GM23248 (cell line): ENCODE results near the gene CREBBP. TPM values are rescaled to one million over a fixed set of nuclear protein-coding genes. Genes with fewer than 3 reads are reported as not detected.

Source experiments
- DNase-seq: peaks from one replicate; pipeline ENCODE4 v3.0.0-alpha.2; 2015
- H2AFZ ChIP-seq: fragments of 200-600 bp; sonication (generic); 2 replicates; pipeline ENCODE4 v1.6.1; 2016; ENCODE audit warnings: antibody characterized with exemption
- H3F3A ChIP-seq: fragments of 200-600 bp; sonication (generic); 2 replicates; pipeline ENCODE4 v1.6.1; 2016; ENCODE audit warnings: mild to moderate bottlenecking, antibody characterized with exemption, mixed run types; ENCODE audit not compliant: insufficient read depth
- H3K27ac ChIP-seq: fragments of 200-600 bp; sonication (generic); 2 replicates; pipeline ENCODE4 v1.5.1; 2016; ENCODE audit warnings: mild to moderate bottlenecking
- H3K27me3 ChIP-seq: fragments of 200-600 bp; sonication (generic); replicated peaks from 2 replicates; pipeline ENCODE4 v1.6.1; 2016; ENCODE audit warnings: mild to moderate bottlenecking; ENCODE audit not compliant: insufficient read depth
- H3K36me3 ChIP-seq: fragments of 200-600 bp; sonication (generic); 2 replicates; pipeline ENCODE4 v1.6.1; 2016; ENCODE audit warnings: low read depth, mild to moderate bottlenecking
- H3K4me1 ChIP-seq: fragments of 200-600 bp; sonication (generic); 2 replicates; pipeline ENCODE4 v1.6.1; 2016; ENCODE audit warnings: mild to moderate bottlenecking; ENCODE audit not compliant: insufficient read depth
- H3K4me2 ChIP-seq: fragments of 200-600 bp; sonication (generic); one replicate; pipeline ENCODE4 v1.6.1; 2016; ENCODE audit warnings: mild to moderate bottlenecking; ENCODE audit not compliant: unreplicated experiment
- H3K4me3 ChIP-seq: fragments of 200-600 bp; sonication (generic); 2 replicates; pipeline ENCODE4 v1.5.1; 2016; ENCODE audit warnings: mild to moderate bottlenecking
- H3K79me2 ChIP-seq: fragments of 200-600 bp; sonication (generic); 2 replicates; pipeline ENCODE4 v1.6.1; 2016; ENCODE audit warnings: mild to moderate bottlenecking; ENCODE audit not compliant: insufficient read depth
- H3K9ac ChIP-seq: fragments of 200-600 bp; sonication (generic); 2 replicates; pipeline ENCODE4 v1.6.1; 2016; ENCODE audit warnings: mild to moderate bottlenecking
- H3K9me2 ChIP-seq: fragments of 200-600 bp; sonication (generic); 2 replicates; pipeline ENCODE4 v1.6.1; 2016; ENCODE audit warnings: mixed run types, mild to moderate bottlenecking, moderate library complexity; ENCODE audit not compliant: insufficient read depth
- H3K9me3 ChIP-seq: fragments of 200-600 bp; sonication (generic); one replicate; pipeline ENCODE4 v1.6.1; 2017; ENCODE audit warnings: low read depth
- H4K20me1 ChIP-seq: fragments of 200-600 bp; sonication (generic); 2 replicates; pipeline ENCODE4 v1.6.0; 2016; ENCODE audit not compliant: insufficient read depth
- EZH2 ChIP-seq: fragments of 200-600 bp; sonication (generic); IDR thresholded peaks from 2 replicates; pipeline ENCODE4 v1.6.1; 2018; ENCODE audit warnings: antibody characterized with exemption, mild to moderate bottlenecking; ENCODE audit not compliant: insufficient read depth, poor library complexity, severe bottlenecking
- EZH2phosphoT487 ChIP-seq: fragments of 200-600 bp; sonication (generic); IDR thresholded peaks from 2 replicates; pipeline ENCODE4 v1.6.1; 2018; ENCODE audit warnings: antibody characterized with exemption, moderate library complexity, mild to moderate bottlenecking, low read depth; ENCODE audit not compliant: insufficient read depth
- WGBS, 2 experiments: methylation state at CpG; one replicate each; pipeline ENCODE4 v1.1.6; 2015 to 2017; ENCODE audit warnings: low lambda C conversion rate in 2 of 2, low coverage in 1 of 2; ENCODE audit errors: missing lambda C conversion rate in 2 of 2; 5-methylcytosine and 5-hydroxymethylcytosine counted together
- in situ Hi-C: fragments of 300-500 bp; cut with MboI; formaldehyde crosslinking; loops from 2 replicates; pipeline ENCODE4 v1.15.0; 2020
- polyA plus RNA-seq: library from polyadenylated mRNA; unstranded; fragments of >200 nt; fragmentation: Nextera tagmentation; extraction: Ambion mirVana; gene quantifications from 2 replicates; pipeline ENCODE4 v1.2.1, GENCODE V29; 2016
- total RNA-seq: library from RNA; depleted of rRNA; stranded (reverse); fragments of >200 nt; shearing (Covaris generic); gene quantifications from 2 replicates; pipeline ENCODE4 v1.2.3, GENCODE V29; 2014

Gene CREBBP
- total and polyA plus RNA-seq, 2 experiments from 2014 or later, result 11.7 to 11.9 TPM

GRCh38 chr16:3920206-3920605 is 39.7 kb upstream of the CREBBP start:
- Histone ChIP-seq H3K9me3 (no peaks in the 10 kb centered on the region), H3K4me2 (no peak overlapping the region), H3K4me3 (no peak overlapping the region), H3K36me3 (no peaks in the 10 kb centered on the region), H3K9me2 (no peaks in the 10 kb centered on the region), H3F3A (no peaks in the 10 kb centered on the region), H3K4me1 (no peaks in the 10 kb centered on the region), H4K20me1 (no peaks in the 10 kb centered on the region), H3K27me3 (no peaks in the 10 kb centered on the region), H3K27ac (no peak overlapping the region), H2AFZ (no peak overlapping the region), H3K79me2 (no peaks in the 10 kb centered on the region), H3K9ac (no peak overlapping the region)
- TF ChIP-seq EZH2, result no peak
- in situ Hi-C loops, result no loop called here
- 75 to 85% methylated on average over 7 of the region's 8 CpGs for WGBS, 2 experiments
- DNase-seq, result no peak

- Histone ChIP-seq H3K9me2 (no peaks in the 10 kb centered on the region), H3K27ac (no peak overlapping the region), H3K9ac (no peak overlapping the region), H3F3A (no peaks in the 10 kb centered on the region), H3K9me3 (no peaks in the 10 kb centered on the region), H2AFZ (no peak overlapping the region), H3K79me2 (no peaks in the 10 kb centered on the region), H4K20me1 (no peaks in the 10 kb centered on the region), H3K36me3 (no peaks in the 10 kb centered on the region), H3K27me3 (no peaks in the 10 kb centered on the region), H3K4me3 (no peak overlapping the region), H3K4me1 (no peaks in the 10 kb centered on the region), H3K4me2 (no peak overlapping the region)
- in situ Hi-C loops, result no loop called here
- TF ChIP-seq EZH2, result no peak
- TF ChIP-seq EZH2phosphoT487, result no peak
- DNase-seq, result no peak
- 67 to 68% methylated on average over 6 of the region's 6 CpGs for WGBS, 2 experiments
These were observed 38.9 kb upstream of the CREBBP start for GRCh38 chr16:3919413-3919812.

GRCh38 chr16:3915426-3916260 is 35.1 kb upstream of the CREBBP start:
- WGBS, 2 experiments, result 50 to 55% methylated on average over 17 of the region's 17 CpGs
- no peaks in the 10 kb centered on the region for H3F3A ChIP-seq
- H3K4me2 ChIP-seq, result no peak overlapping the region
- H3K9ac ChIP-seq, result no peak overlapping the region
- no peaks in the 10 kb centered on the region; the same call in 1 of the 2 replicates for H3K27me3 ChIP-seq
- DNase-seq, result no peak
- H2AFZ ChIP-seq, result no peak overlapping the region
- in situ Hi-C loops, result no loop called here
- H3K27ac ChIP-seq, result no peak overlapping the region
- TF ChIP-seq EZH2phosphoT487 (no peak), EZH2 (no peak)
- no peaks in the 10 kb centered on the region for H3K36me3 ChIP-seq
- no peaks in the 10 kb centered on the region for H3K9me2 ChIP-seq
- no peaks in the 10 kb centered on the region for H3K79me2 ChIP-seq
- H3K4me3 ChIP-seq, result no peak overlapping the region
- H4K20me1 ChIP-seq, result no peaks in the 10 kb centered on the region
- H3K9me3 ChIP-seq, result no peaks in the 10 kb centered on the region
- H3K4me1 ChIP-seq, result no peaks in the 10 kb centered on the region

GRCh38 chr16:3912897-3913296 is 32.4 kb upstream of the CREBBP start:
- 68 to 70% methylated on average over 6 of the region's 6 CpGs for WGBS, 2 experiments
- in situ Hi-C loops, result no loop called here
- H3K4me2 ChIP-seq, result no peak overlapping the region

More at GRCh38 chr16:3912897-3913296, 32.4 kb upstream of the CREBBP start:
- H3K4me3 ChIP-seq, result no peak overlapping the region
- no peaks in the 10 kb centered on the region for H3K4me1 ChIP-seq
- no peaks in the 10 kb centered on the region for H3K9me2 ChIP-seq
- no peaks in the 10 kb centered on the region for H3K79me2 ChIP-seq
- H3K9ac ChIP-seq, result no peak overlapping the region
- no peaks in the 10 kb centered on the region for H3F3A ChIP-seq
- H3K36me3 ChIP-seq, result no peaks in the 10 kb centered on the region
- H4K20me1 ChIP-seq, result no peaks in the 10 kb centered on the region
- no peaks in the 10 kb centered on the region; the same call in 1 of the 2 replicates for H3K27me3 ChIP-seq
- H3K27ac ChIP-seq, result no peak overlapping the region
- H2AFZ ChIP-seq, result no peak overlapping the region
- TF ChIP-seq EZH2, result no peak
- no peak for TF ChIP-seq EZH2phosphoT487
- no peak for DNase-seq
- no peaks in the 10 kb centered on the region for H3K9me3 ChIP-seq
